IPS DF 19.7 (cell line): ENCODE measurements around the gene TLL2.

ENCODE experiments used
- DNase-seq: peaks from one replicate; pipeline ENCODE4 v3.0.0-alpha.2; 2013; ENCODE audit warnings: low read depth, low spot score

TLL2 gene

GRCh38 chr10:96507044-96507443 lies 6.7 kb downstream of the TLL2 start:
- DNase-seq: no peak

- DNase-seq: no peak
Measured at GRCh38 chr10:96505150-96506136, 8.3 kb downstream of the TLL2 start.

- DNase-seq: no peak
Measured at GRCh38 chr10:96502561-96503282, 11.0 kb downstream of the TLL2 start.

- DNase-seq: no peak
Measured at GRCh38 chr10:96501985-96502384, 11.7 kb downstream of the TLL2 start.

- DNase-seq: no peak
Measured at GRCh38 chr10:96500519-96500918, 13.2 kb downstream of the TLL2 start.

- no peak for DNase-seq
Measured at GRCh38 chr10:96500050-96500449, 13.7 kb downstream of the TLL2 start.

- DNase-seq: no peak
Measured at GRCh38 chr10:96497391-96497790, 16.3 kb downstream of the TLL2 start.

- DNase-seq: no peak
Measured at GRCh38 chr10:96496281-96496925, 17.3 kb downstream of the TLL2 start.

GRCh38 chr10:96495544-96495943 lies 18.2 kb downstream of the TLL2 start:
- no peak for DNase-seq

- DNase-seq: no peak
Measured at GRCh38 chr10:96494694-96495093, 19.0 kb downstream of the TLL2 start.

GRCh38 chr10:96493871-96494525 lies 19.7 kb downstream of the TLL2 start:
- no peak for DNase-seq

GRCh38 chr10:96493254-96493653 lies 20.5 kb downstream of the TLL2 start:
- no peak for DNase-seq

- DNase-seq: no peak
Measured at GRCh38 chr10:96491303-96491702, 22.4 kb downstream of the TLL2 start.

GRCh38 chr10:96488161-96488935 lies 25.4 kb downstream of the TLL2 start:
- no peak for DNase-seq

- DNase-seq: no peak
Measured at GRCh38 chr10:96482815-96483588, 30.7 kb downstream of the TLL2 start.

GRCh38 chr10:96478355-96478754 lies 35.4 kb downstream of the TLL2 start:
- no peak for DNase-seq

GRCh38 chr10:96473866-96474265 lies 39.9 kb downstream of the TLL2 start:
- DNase-seq: no peak

GRCh38 chr10:96470116-96470743 lies 43.5 kb downstream of the TLL2 start:
- DNase-seq: no peak

- DNase-seq: no peak
Measured at GRCh38 chr10:96468845-96469244, 44.9 kb downstream of the TLL2 start.

GRCh38 chr10:96465599-96465998 lies 48.1 kb downstream of the TLL2 start:
- DNase-seq: no peak
